H1 (cell line): Measurements from ENCODE around the gene LPAR3. TPM values are rescaled to one million over a fixed set of nuclear protein-coding genes. Genes with fewer than 3 reads are reported as not detected.

Source experiments
- ATF2 ChIP-seq: IDR thresholded peaks from 2 replicates; pipeline ENCODE4 v1.6.1; 2012; ENCODE audit warnings: low read length, inconsistent platforms
- CHD7 ChIP-seq: fragments of 300-600 bp; sonication (generic); IDR thresholded peaks from 2 replicates; pipeline ENCODE4 v1.7.1; 2012; ENCODE audit warnings: low read length, moderate library complexity, mild to moderate bottlenecking, inconsistent platforms; ENCODE audit not compliant: insufficient replicate concordance
- EZH2 ChIP-seq: fragments of 200-600 bp; sonication (generic); IDR thresholded peaks from 2 replicates; pipeline ENCODE4 v1.7.1; 2012; ENCODE audit warnings: low read depth, mild to moderate bottlenecking, moderate library complexity, low read length, inconsistent platforms; ENCODE audit not compliant: severe bottlenecking
- NANOG ChIP-seq: IDR thresholded peaks from 2 replicates; pipeline ENCODE4 v1.6.1; 2011; ENCODE audit warnings: low read length, low read depth, mild to moderate bottlenecking, inconsistent platforms; ENCODE audit not compliant: insufficient read depth, poor library complexity, severe bottlenecking
- NRF1 ChIP-seq: IDR thresholded peaks from 2 replicates; pipeline ENCODE4 v1.6.1; 2011; ENCODE audit warnings: mild to moderate bottlenecking, low read depth, low read length, improper control_type of control experiment
- RAD21 ChIP-seq, 2 experiments: IDR thresholded peaks in 1 of 2; conservative IDR thresholded peaks in 1 of 2; 2 replicates each; pipeline ENCODE4 v1.6.1; 2011; ENCODE audit warnings: low read depth in 2 of 2, low read length in 2 of 2, improper control_type of control experiment in 1 of 2, inconsistent platforms in 1 of 2, mild to moderate bottlenecking in 1 of 2, moderate library complexity in 1 of 2
- RBBP5 ChIP-seq: IDR thresholded peaks from 2 replicates; pipeline ENCODE4 v1.7.1; 2012; ENCODE audit warnings: low read depth, mild to moderate bottlenecking, inconsistent platforms, low read length, moderate library complexity, borderline replicate concordance
- YY1 ChIP-seq: IDR thresholded peaks from 2 replicates; pipeline ENCODE4 v1.6.1; 2011; ENCODE audit warnings: low read depth, mild to moderate bottlenecking, low read length
- polyA plus RNA-seq, 7 experiments: library from polyadenylated mRNA; depleted of rRNA in 3 of 7; stranded (reverse) in 5 of 7; unstranded in 2 of 7; fragments of >200 nt in 5 of 7; fragments of 200-250 nt in 2 of 7; gene quantifications; 1 replicate in 5 of 7; 2 replicates in 1 of 7; 4 replicates in 1 of 7; pipeline versions ENCODE4 v1.2.1 to v1.2.3, GENCODE V29; 2011 to 2013; ENCODE audit warnings: missing spikeins in 2 of 7, mixed read lengths in 2 of 7
- total RNA-seq: library from RNA; stranded (reverse); fragmentation: NEBNext Ultra II Directional; extraction: Animal tissue kit (Norgen Biotek cat#: 25700); gene quantifications from 2 replicates; pipeline ENCODE4 v1.2.1, GENCODE V29; 2021

The LPAR3 gene
- total and polyA plus RNA-seq, 2 of the 8 experiments (the other 6 are each of a cell fraction or from before 2014, with no cell fraction given) = 17.1 to 25.4 TPM

DNA sequence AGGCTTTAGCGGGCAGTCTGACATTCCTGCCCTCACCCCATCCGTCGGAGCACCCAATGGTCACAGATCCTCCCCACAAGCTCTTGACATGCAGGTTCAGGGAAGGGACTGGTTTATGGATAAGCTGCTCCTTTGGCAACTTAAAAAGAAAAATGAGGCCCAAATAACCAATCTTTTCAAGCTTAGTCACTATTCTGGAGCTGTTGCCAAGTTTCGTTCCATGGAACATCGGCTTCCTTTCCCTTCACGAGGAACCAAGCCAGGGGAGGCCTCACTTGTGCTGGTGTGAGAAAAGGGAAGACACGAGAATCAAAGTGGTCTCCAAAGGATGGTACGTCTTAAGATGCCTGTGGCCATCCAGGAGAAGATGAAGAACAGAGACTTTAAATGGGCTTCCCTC is 46.1 kb upstream of the LPAR3 start (continued):
- no peak for TF ChIP-seq RAD21 (IDR thresholded peaks at IDR 0.05 in 1 of 2, conservative IDR thresholded peaks at IDR 0.05 in 1 of 2; ENCODE audit: low read depth in 2 of 2, low read length in 2 of 2)
- TF ChIP-seq NANOG = no peak
- TF ChIP-seq EZH2 = no peak
- no peak for TF ChIP-seq CHD7
- TF ChIP-seq NRF1 = no peak
- no peak for TF ChIP-seq YY1
- TF ChIP-seq RBBP5 = no peak
- TF ChIP-seq ATF2 = no peak
